ENCODE results near the gene C22orf31.
"Not testable (repeated sequence)": the region's sequence is repeated elsewhere in the genome, so short reads cannot be mapped to it uniquely, and the experiment has no call there.

The C22orf31 gene

DNA sequence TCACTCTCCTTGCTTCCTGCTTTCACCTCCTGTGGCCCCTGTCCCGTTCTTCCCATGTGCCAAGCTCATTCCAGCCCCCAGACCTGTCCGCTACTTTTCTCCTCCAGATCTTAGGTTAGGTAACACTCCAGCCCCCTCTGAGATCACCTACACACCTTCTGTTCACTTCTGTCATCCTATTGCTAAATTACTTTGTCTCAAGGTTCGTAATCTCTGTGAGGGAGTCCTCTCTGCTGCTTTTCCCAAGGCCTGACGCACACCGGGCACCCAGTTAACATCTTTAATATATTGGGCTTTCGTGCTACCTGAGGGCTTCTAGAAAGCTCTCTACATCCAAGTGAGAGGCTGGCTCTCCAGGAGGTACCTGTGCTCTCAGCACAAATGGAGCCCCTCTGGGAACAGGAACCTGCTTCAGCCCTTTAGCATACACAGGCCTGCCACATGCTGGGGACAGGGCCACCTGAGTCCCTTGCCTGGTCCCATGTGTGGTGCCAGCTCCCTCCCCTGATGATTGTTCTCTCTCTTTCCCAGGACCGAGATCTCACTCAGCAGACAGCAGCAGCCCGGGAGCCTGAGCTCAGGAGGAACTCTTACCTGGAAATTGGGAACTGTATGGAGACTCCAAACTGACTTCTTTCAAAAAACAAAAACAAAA lies 8.5 kb downstream of the C22orf31 start:
- no peak for DNase-seq

DNA sequence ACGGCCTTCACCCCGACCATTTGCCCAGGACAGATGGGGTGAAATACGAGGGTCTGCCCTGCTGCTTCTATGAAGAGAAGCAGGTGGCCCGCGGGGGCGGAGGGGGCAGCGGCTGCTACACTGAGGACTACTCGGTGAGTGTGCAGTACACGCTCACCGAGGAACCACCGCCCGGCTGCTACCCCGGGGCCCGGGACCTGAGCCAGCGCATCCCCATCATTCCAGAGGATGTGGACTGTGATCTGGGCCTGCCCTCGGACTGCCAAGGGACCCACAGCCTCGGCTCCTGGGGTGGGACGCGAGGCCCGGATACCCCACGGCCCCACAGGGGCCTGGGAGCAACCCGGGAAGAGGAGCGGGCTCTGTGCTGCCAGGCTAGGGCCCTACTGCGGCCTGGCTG lies 11.2 kb downstream of the C22orf31 start:
- no peak for DNase-seq

DNA sequence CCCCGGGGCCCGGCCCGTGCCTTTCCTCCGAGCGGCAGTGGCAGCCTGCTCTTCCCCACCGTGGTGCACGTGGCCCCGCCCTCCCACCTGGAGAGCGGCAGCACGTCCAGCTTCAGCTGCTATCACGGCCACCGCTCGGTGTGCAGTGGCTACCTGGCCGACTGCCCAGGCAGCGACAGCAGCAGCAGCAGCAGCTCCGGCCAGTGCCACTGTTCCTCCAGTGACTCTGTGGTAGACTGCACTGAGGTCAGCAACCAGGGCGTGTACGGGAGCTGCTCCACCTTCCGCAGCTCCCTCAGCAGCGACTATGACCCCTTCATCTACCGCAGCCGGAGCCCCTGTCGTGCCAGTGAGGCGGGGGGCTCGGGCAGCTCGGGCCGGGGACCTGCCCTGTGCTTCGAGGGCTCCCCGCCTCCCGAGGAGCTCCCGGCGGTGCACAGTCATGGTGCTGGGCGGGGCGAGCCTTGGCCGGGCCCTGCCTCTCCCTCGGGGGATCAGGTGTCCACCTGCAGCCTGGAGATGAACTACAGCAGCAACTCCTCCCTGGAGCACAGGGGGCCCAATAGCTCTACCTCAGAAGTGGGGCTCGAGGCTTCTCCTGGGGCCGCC lies 11.9 kb downstream of the C22orf31 start:
- no peak for DNase-seq

DNA sequence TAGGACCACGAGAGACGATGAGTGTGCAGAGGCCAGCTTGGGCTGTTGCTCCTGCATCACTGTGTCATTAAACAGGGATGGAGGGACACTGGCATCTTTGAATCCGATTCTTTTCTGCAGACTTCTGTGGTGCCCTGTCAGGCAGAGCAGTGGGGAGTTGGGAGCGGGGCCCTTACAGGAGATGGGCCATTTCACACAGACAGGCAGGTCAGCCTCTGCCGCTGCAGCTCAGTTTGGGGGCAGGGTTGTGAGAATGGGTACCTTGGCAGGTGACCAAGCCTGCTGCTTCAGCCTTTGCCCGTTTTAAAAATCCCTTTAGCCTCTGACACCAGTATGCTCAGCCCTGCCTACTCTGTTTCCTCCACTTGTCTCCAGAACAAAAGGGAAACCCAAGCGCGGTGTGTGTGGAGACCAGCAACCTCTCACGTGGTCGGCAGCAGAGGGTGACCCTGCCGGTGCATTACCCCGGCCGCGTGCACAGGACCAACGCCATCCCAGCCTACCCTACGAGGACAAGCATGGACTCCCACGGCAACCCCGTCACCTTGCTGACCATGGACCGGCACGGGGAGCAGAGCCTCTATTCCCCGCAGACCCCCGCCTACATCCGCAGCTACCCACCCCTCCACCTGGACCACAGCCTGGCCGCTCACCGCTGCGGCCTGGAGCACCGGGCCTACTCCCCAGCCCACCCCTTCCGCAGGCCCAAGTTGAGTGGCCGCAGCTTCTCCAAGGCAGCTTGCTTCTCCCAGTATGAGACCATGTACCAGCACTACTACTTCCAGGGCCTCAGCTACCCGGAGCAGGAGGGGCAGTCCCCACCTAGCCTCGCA lies 12.6 kb downstream of the C22orf31 start:
- DNase-seq, result no peak

DNA sequence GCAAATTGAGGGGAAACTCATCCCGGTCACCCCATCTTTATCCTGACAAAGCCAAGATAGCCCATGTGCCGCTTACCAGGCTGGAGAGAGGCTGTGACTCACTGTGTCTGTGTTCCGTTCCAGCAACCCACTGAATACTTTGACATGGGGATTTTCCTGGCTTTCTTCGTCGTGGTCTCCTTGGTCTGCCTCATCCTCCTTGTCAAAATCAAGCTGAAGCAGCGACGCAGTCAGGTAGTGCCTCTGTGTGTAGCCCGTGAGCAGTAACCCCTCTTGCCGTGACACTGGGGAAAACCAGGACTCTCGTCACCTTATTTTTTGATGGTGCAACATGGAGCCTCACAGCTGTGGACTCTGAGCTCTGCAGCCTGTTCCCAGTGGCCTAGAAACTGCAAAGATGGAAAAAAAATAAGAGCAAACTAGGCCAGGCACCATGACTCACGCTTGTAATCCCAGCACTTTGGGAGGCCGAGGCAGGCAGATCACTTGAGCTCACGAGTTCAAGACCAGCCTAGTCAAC lies 16.9 kb downstream of the C22orf31 start:
- no peak for DNase-seq

DNA sequence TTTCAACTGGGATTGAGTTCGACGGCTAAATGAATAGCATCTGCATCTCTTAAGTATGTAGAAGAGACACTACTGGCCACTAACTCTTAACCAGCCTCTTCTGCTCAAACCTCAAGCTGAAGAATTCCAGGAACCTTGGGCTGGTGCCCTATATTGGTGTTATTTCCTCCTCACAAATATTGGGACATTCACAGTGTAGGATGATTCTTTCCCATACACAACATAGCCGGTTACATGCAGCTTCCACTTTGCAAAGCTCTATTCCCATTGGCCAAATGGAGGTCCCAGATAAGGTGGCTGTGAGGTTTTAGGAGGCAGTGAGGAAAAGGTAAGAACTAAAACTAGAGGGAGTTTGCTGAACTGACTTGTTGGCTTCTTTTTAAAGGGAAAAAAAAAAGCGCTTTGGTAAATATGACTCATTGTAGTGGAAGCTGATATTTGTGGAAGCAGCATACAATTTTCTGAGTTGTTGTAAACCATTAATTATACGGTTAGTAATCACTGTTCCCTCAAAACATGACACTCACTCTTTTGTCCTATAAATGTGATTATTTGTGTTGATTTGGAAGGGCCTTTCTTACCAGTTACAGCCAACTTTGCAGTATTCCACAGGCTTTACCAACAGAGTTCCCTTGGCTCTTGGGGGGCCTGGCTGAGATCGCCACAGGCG lies 17.6 kb downstream of the C22orf31 start:
- no peak for DNase-seq

DNA sequence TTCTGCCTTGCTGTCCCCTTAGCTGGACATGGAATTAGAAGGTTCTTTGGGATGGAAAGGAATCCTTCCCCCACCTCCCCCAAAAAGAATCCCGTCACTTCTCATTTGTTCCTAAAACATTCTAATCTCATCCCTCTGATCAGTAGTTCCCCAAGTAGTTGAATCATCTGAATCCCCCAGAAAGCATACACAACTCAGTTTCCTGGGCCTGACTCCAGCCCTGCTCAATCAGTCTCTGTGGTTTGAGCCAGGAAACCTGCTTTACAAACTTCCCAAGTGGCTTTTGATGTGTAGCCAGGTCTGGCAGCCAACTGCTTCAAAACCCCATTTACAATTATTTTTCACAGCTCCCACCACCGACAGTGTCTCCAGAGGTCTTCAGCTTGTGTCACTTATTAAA lies 20.2 kb downstream of the C22orf31 start:
- DNase-seq, result no peak

DNA sequence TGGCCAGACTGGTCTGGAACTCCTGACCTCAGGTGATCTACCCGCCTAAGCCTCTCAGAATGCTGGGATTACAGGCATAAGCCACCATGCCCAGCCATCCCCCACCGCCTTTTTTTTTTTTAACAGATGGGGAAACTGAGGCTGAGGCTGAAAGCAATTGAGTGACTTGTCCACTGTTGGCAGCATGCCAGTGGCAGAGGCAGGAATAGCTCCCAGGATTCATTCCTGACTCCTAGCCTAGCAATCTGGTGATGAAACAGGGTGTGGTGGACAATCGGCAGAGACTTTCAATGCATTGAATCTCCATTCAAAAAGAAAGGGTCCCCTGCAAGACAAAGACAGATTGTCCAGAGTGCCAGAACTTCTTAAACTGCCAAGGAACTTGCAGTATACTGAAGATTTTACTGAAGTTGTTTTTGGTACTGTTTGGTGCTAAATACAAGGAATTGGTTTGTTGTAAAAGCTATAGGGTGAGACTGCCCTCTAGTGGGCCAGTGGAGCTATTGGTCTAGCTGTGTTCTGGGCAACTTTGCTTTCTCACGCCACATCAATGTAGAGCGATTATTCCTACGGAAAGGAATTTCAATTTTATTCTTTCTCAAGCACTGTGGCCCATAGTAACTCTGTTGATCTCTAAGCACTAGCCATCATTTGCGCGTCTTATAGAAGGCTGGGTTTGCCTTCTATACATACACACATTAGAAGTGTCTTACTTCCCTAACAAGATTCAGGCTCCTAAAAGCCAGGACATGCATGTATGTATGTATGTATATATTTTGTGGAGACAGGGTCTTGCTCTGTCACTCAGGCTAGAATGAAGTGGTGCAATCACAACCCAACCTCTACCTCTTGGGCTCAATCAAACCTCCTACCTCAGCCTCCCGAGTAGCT lies 21.0 kb downstream of the C22orf31 start:
- peak; percentile 76 for DNase-seq

DNA sequence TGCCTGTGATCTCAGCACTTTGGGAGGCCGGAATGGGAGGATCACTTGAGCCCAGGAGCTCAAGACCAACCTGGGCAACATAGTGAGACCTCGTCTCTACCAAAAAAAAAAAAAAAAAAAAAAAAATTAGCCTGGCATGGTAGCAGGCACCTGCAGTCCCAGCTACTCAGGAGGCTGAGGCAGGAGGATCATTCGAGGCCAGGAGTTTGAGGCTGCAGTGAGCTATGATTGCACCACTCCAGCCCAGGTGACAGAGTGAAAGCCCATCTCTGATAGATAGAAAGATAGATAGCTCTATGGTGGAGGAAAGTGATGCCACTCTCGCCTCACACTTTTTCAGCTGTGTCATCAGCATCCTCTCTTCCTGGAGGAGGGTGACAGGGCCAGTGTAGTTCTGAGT lies 21.9 kb downstream of the C22orf31 start:
- not testable (repeated sequence) for DNase-seq

DNA sequence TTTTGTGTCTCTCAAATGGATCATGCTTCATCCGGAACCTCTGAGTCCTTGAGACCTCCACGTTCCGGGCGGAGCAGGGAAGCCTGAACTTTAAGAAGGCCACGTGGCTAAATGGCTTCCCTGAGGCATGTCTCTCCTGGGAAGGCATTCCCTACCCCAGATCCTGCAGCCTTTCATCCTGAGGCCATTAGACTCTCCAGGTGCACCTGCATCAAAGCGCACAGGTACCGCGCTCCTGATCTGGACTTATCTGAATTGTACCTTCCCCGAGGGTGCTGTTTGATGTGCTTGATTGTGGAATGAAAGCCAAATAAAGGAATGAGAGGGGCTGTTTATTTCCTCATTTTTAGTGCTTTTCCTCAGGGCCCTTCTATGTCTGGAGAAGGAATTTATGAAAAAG lies 22.5 kb downstream of the C22orf31 start:
- no peak for DNase-seq

DNA sequence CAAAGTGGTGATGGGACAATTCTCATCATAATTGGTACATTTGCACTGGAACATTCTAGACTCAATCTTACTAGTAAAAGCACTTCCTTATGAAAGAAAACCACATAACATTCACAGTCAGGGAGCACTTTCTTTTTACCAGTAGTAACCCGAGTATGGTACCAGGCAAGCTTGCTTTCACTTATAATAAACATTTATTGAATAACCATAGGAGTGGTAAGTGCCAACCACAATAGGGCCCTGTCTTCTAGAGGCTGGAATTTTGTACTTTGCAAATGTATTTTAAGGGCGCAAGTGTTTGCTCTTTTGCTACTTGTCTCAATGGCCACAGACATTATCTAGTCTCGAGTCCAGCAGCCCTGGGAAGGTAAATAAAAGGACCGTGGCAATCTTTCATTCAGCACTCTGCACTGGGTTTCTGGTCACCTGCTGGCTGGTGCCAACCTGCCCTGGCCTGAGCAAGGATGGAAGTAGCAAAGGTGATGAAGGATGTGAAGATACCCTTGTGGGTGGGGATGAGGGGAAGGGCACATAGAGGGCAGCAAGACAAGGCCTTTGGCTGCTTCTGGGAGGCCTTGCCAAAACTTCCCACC lies 24.2 kb downstream of the C22orf31 start:
- no peak for DNase-seq

DNA sequence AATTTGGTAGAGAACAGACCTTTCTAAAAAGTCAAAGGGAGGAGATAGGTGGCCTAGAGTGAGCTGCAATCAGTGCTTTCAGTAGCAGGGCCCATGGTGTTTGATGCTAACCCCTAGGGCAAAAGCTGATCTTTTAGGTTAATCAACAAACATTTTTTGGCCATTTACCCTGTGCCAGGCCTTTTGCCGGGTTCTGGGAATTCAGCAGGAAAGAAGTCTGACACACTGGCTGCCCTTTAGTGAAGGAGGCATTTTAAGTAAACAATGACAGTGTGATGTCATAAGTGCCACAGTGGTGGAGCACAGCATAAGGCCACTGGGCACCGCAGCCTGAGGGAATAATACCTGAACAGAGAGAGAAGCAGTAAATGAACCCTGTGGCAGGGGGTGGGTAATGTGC lies 29.0 kb downstream of the C22orf31 start:
- no peak for DNase-seq

DNA sequence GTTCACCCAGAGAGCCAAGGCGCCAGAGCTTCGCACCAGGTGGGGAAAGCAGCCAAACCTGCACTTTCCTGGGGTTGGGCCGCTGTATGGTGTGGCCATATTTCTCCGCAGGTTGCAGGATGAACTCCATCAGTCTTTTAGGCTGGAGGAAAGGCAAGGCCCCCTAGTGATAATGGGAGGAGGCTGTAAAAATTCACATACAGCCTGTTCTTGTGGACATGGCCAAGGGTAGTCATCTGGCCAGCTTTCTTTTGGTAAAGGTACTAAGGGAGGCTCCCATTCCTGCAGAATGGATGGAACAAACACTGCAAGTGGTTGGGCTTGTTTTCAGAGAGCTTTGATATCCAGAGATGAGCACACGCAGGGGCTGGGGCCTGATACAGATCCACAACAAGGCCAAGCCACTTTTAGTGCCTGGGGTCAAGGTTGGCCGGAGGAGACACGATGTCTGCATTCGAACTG lies 29.6 kb downstream of the C22orf31 start:
- no peak for DNase-seq

DNA sequence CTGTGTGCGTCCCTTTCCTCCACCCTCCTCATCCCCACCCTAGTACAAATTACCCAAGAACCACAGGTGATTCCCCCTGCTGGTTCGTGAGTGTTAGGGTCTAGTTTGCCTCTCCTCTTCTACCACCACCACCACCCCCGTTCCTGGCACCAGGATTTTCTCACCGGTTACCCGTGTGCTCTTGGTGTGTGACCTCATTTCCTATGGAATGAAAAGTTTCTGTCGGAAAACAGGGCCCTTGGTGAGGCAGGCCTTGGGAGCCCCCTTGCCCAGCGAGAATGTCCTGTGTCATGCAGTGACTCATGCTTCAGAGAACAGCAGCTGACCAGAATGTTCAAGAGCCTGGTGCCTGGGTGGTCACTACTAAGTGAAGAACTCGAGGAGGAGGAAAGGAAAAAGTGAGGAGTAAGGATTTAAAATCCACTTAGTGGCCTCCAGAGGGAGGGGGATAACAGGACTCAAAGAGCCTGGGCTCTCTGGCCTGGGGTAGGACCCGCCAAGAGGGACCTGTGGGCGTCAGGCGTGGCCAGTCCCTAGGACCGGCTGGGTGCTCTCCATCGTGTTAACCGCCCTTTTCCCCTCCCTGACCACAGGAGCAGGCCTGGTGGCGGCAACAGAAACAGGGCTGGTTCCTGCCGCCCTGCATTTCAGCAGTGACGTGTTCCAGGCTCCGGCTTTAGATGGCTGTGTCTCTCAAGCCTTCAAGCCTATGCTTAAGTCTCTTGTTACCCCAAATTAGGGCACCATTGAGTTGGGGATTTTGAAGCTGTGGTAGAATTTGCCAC lies 30.2 kb downstream of the C22orf31 start:
- no peak for DNase-seq

DNA sequence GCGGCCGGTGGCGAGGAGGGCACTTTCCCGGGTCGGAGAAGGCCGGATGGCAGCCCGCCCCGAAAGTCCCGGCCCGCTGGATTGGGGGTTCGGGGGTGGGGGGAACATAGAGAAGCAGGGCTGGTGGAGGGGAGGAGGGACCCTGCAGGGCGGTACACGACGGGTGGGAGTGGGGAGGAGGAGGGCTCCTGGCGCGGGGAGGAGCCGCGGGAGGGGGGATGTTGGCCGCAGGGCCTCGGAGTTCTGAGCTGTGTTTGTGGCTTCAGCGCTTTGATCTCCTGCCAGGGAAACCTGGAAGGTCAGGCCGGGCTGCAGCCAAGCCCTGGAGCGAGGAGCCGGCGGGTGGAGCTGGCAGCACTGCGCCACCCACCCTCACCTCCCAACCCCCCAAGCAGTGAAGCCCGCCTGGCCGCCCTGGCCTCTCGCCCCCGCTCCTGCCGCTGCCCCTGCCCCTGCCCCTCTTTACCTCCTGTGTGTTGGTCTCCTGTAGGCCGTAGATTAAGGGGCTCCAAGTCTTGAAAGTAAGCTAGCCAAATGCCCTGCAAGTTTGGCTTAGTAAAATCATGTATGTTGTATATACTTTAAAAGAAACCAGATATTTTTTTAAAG lies 30.9 kb downstream of the C22orf31 start:
- DNase-seq, result no peak

DNA sequence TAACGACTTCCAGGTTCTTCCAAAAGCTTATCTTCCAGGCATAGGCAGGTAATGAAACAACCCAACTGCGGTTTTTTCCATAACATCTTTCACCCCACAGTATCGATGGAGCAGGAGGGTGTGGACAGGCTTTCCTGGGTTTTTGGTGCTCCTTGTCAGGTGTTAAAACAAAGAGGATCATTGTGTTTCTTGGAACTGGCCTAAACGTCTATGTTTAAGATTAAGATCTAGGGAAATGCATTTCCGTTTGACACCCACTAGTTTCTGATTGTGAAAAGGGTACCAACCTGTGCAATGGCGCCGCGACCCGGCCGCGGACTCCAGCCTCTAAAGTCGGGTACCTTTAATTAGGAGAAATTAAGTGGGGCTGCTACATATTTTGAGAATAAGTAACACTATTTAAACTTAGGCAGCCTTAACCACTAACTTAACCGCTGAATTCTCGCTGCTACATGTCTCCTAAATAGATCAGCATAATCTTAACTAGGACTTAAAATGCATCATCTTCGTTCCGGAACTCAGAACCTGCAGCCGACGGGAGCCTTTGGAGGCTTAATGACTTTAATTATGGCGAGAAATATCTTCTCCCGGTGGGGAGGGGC lies 31.5 kb downstream of the C22orf31 start:
- DNase-seq, result peak; percentile 7

DNA sequence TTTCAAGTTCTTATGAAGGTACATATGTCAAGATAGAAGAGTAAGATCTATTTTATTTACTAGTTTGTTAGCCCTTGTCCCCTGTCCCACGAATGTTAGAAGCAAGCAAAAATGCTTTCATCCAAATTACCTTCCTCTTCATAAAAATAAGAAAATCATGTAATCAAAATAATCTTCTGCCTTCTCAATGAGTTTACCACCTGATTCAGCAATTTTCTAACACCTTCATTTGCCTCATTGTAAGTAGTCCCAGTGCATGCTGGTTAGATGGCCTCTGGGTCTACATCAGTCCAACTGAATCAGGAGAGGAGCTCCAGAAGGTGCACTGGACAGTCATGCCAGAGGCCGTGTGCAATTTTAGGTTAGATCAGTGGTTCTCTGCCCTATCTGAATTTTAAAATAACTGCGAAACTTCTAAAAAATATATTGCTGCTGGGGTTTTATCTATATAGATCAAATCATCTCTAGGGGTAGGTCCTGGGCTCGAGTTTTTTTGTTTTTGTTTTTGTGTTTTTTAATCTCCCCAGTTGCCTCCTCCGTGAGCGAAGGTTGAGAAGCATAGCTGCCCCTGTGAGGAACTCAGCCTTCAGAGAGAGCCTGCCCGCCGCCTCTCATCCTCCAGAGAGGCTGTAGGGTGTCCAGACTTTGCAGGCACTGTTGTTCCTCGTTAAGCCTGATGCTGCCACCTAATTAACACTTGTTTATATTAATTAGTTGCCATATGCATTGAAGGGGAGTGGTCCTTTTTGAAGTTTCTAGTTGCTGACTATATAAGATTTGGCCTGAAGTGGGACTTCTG lies 32.2 kb downstream of the C22orf31 start:
- DNase-seq, result no peak

DNA sequence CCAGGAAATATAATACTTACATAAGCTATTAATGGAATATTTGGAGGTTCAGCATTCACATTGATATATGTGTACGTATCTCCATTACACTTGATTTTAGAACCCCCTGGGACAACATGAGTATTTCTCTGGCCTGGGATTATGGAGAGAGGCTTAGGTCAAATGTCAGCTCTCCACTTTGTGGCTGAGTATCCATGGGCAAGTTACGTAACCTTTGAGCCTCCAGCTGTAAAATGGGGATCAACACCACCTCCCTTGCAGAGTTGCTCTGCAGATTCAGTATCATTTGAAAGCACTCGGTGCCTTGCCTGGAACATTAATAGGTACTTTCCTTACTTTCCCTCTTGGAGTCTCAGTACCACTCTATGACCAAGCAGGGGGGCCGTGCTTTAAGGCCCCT lies 33.2 kb downstream of the C22orf31 start:
- DNase-seq, result no peak

DNA sequence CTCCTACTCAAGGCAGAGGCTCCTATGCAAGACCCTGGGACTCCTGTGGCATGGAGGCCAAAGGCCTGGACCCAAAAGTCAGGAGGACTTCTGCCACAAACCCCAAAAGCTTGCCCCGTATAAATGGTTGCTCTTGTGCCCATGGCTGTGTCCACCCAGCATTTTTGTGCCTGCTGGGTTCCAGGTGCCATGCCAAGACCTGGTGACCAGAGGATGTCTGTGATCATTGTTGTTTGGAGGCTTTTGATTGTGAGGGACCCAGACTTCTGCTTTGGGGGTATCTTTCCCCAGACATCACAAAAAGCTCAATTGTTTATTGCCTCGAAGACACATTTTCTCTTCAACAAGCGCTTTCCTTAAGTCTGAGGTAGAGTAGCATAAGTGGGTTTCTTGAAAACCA lies 35.1 kb downstream of the C22orf31 start:
- DNase-seq, result no peak

Data from activated CD4-positive, alpha-beta T cell treated with anti-CD3 and anti-CD28 coated beads, Interleukin-10, Interleukin-2, amounts not matched to agents 100 ng/mL and 50 ng/mL, durations not matched to agents 16 hours and 8 hours (primary cell).